ENCODE data around the gene CXXC5.
"Not testable (repeated sequence)": the region's sequence is repeated elsewhere in the genome, so short reads cannot be mapped to it uniquely, and the experiment has no call there.

DNA sequence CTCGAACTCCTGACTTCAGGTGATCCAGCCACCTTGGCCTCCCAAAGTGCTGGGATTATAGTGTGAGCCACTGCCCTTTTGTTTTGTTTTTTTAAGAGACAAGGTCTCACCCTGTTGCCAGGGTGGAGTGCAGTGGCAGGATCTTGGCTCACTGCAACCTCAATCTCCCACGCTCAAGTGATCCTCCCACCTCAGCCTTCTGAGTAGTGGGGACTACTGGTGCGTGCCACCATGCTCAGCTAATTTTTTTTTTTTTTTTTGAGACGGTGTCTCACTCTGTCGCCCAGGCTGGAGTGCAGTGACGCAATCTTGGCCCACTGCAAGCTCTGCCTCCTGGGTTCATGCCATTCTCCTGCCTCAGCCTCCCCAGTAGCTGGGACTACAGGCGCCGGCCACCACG lies 79.5 kb downstream of the CXXC5 start:
- TF ChIP-seq EZH2 (IDR thresholded peaks at IDR 0.05; ENCODE audit: borderline replicate concordance, insufficient read depth, low read length, poor library complexity, severe bottlenecking); TAF1 (IDR thresholded peaks at IDR 0.05; ENCODE audit: low read depth); POLR2AphosphoS5 (IDR thresholded peaks at IDR 0.05); EP300 (conservative IDR thresholded peaks at IDR 0.05; ENCODE audit: poor library complexity, severe bottlenecking); SMC3 (conservative IDR thresholded peaks at IDR 0.05; ENCODE audit: poor library complexity); MXI1 (conservative IDR thresholded peaks at IDR 0.05; ENCODE audit: poor library complexity, severe bottlenecking): not testable (repeated sequence)
- TF ChIP-seq, protein P1, sequence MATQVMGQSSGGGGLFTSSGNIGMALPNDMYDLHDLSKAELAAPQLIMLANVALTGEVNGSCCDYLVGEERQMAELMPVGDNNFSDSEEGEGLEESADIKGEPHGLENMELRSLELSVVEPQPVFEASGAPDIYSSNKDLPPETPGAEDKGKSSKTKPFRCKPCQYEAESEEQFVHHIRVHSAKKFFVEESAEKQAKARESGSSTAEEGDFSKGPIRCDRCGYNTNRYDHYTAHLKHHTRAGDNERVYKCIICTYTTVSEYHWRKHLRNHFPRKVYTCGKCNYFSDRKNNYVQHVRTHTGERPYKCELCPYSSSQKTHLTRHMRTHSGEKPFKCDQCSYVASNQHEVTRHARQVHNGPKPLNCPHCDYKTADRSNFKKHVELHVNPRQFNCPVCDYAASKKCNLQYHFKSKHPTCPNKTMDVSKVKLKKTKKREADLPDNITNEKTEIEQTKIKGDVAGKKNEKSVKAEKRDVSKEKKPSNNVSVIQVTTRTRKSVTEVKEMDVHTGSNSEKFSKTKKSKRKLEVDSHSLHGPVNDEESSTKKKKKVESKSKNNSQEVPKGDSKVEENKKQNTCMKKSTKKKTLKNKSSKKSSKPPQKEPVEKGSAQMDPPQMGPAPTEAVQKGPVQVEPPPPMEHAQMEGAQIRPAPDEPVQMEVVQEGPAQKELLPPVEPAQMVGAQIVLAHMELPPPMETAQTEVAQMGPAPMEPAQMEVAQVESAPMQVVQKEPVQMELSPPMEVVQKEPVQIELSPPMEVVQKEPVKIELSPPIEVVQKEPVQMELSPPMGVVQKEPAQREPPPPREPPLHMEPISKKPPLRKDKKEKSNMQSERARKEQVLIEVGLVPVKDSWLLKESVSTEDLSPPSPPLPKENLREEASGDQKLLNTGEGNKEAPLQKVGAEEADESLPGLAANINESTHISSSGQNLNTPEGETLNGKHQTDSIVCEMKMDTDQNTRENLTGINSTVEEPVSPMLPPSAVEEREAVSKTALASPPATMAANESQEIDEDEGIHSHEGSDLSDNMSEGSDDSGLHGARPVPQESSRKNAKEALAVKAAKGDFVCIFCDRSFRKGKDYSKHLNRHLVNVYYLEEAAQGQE (IDR thresholded peaks at IDR 0.05; ENCODE audit: borderline replicate concordance) = not testable (repeated sequence)
- TF ChIP-seq, protein P2, sequence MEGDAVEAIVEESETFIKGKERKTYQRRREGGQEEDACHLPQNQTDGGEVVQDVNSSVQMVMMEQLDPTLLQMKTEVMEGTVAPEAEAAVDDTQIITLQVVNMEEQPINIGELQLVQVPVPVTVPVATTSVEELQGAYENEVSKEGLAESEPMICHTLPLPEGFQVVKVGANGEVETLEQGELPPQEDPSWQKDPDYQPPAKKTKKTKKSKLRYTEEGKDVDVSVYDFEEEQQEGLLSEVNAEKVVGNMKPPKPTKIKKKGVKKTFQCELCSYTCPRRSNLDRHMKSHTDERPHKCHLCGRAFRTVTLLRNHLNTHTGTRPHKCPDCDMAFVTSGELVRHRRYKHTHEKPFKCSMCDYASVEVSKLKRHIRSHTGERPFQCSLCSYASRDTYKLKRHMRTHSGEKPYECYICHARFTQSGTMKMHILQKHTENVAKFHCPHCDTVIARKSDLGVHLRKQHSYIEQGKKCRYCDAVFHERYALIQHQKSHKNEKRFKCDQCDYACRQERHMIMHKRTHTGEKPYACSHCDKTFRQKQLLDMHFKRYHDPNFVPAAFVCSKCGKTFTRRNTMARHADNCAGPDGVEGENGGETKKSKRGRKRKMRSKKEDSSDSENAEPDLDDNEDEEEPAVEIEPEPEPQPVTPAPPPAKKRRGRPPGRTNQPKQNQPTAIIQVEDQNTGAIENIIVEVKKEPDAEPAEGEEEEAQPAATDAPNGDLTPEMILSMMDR (IDR thresholded peaks at IDR 0.05; ENCODE audit: poor library complexity, severe bottlenecking) = not testable (repeated sequence)

Data from neural cell (in vitro differentiated cells).